Sciatic nerve (tissue), 2 donors: ENCODE results near the gene MAL. TPM values are rescaled to one million over a fixed set of nuclear protein-coding genes. Genes with fewer than 3 reads are reported as not detected.

Source experiments
- ATAC-seq: fragments of 200-7000 bp; cut with Tn5 transposase; one replicate; pipeline ENCODE4 v1.9.1; 2020; ENCODE audit warnings: mild to moderate bottlenecking, moderate library complexity
- DNase-seq: peaks from one replicate; pipeline ENCODE4 v3.0.0-alpha.2; 2020; ENCODE audit warnings: low spot score
- intact Hi-C: fragments of 100-400 bp; cut with DNase I; formaldehyde crosslinking; loops from one replicate; pipeline ENCODE4 v1.14.2; 2022
- total RNA-seq: library from RNA; stranded (reverse); fragmentation: NEBNext Ultra II Directional; extraction: Animal tissue kit (Norgen Biotek cat#: 25700); gene quantifications from one replicate; pipeline ENCODE4 v1.2.1, GENCODE V29; 2021
- donor health status: DM: no; HTN: no; CAD: no.
- donor health status: DM: no; HTN: no; CAD: no.

MAL gene
- total RNA-seq, 1 donor from 2014 or later: 241 TPM

- intact Hi-C loops: no loop called here
- DNase-seq: no peak
Measured at GRCh38 chr2:94995553-94996304, 29.8 kb upstream of the MAL start.

DNA sequence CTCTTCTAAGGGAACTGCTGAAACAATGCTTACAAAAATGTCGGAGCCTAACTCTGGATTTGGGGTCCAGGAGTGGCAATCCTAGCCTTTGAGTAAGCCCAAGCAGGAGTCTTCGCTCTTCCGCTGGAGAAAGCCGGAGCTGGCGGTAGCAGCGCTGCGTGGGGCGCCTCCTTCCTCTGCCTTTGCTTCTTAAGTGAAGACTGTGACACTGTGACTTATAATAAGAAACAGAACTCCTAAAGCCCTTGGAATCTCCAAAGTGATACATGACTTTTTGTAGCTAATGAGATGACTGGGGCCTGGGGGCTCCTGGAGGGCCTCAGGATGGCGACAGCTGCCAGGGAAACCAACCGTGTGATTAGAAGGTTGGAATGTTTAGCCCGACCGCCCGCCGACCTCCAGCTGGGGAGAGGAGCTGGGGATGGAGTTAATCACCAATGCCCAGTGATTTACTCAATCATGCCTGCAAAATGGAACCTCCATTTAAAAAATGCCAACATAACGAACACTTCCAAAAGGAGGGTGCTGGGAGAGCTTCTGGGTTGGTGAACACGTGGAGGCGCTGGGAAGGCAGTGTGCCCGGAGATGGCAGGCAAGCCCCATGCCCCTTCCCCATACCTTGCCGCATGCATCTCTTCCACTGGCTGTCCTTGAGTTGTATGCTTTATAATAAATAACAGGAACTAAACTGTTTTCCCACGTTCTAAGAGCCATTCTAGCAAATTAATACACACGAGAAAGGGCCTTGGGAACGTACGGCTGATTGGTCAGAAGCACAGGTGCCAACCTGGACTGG lies 29.0 kb upstream of the MAL start:
- no peak for ATAC-seq
- DNase-seq: no peak
- intact Hi-C loops: no loop called here

More at GRCh38 chr2:94995553-94996304, 29.8 kb upstream of the MAL start:
- ATAC-seq: no peak

DNA sequence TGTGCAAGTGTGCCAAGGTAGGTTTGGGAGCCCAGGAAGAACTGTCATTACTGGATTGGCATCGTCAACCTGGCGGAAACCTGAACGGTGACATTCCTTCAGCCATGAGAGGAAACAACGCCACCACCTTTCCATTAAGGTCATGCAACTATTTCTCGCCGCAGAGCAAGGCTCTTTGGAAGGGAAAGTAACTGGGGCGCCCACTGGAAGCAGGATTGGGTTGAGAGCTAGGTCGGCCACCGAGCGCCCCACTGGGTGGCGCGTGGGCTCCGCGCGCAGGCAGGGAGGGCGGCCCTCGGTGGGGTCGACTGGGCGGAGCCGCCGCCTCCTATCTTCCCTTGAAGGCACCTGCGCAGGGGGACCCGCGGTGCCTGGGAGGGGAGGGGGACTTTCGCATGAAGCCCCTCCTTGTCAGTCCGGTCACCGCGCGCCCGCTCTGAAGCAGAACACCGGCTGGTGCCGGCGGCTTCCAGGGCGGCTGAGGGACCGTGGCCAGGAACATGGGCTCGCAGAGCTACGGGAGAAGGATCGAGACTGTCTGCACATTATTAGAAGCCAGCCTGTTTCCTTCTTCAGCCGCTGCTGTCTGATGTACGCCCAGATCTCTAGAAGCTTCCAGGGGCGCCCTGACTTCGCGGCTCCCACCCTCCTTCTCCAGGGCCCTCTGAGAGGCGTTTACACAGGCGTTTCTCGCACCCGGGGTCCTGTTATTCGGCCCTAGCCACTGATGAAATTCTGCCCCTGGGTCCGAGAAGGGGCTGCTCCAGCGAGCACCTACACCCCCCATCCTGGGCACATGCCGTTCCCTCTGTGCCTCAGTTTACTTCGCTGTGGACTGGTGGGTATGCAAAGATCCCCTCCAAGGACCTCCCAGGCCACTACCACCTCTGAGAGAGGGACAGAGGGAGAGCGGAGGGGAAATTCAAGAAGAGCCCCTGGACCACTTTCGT lies 27.3 kb upstream of the MAL start:
- ATAC-seq (no peak), DNase-seq (no peak)
- intact Hi-C loops: no loop called here

DNA sequence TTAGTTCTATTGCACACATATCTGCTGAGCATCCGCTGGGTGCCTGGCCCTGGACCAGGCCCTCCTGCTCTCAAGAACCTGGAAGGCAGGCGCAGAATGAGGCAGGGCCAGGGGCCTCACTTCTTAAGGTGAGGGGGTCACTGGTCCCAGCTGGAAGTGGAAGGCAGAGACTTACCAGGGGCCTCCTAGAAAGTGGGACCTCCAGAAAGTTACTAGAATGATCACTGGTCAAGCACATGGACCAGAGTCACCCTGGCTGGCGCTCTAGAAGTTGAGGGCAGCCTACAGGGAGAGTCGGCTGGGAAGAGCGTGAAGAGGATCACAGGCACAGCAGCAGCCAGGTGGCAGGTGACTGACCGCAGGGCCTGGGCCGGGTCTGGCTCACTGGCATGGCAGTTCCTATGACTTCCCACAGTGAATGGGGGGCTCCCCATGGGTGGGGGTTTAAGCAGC lies 26.1 kb upstream of the MAL start:
- ATAC-seq: no peak
- DNase-seq: no peak
- intact Hi-C loops: no loop called here

- intact Hi-C loops: no loop called here
- DNase-seq: peak; percentile 12
- no peak for ATAC-seq
Measured at GRCh38 chr2:95001051-95001562, 24.4 kb upstream of the MAL start.

GRCh38 chr2:95001701-95002100 lies 23.8 kb upstream of the MAL start:
- no peak for DNase-seq
- no peak for ATAC-seq
- intact Hi-C loops: no loop called here

GRCh38 chr2:95002498-95002897 lies 23.0 kb upstream of the MAL start:
- intact Hi-C loops: no loop called here
- DNase-seq (no peak), ATAC-seq (no peak)

DNA sequence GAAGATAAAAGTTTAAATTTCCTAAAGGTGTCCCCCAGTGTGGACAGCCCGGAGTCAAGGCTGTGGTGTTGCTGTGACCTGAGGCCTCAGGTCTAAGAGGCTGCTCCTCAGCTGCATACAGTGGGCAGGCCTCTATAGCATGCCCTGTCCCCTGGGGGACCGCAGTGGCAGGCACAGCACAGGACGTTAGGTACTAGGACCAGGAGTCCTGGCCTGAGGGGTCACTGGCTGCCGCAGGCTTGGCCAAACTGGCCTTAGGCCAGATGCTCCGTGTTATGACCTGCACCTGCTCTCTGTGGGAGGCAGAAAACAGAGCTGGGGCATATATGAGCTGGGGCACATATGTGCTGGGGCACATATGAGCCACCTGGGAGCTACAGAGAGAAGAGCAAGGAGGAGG lies 21.2 kb upstream of the MAL start:
- intact Hi-C loops: no loop called here
- ATAC-seq: no peak
- no peak for DNase-seq

- peak; percentile 15 for ATAC-seq
- intact Hi-C loops: no loop called here
- DNase-seq: no peak
Measured at GRCh38 chr2:95004711-95005110, 20.8 kb upstream of the MAL start.

GRCh38 chr2:95005726-95006125 lies 19.8 kb upstream of the MAL start:
- ATAC-seq (no peak), DNase-seq (no peak)

GRCh38 chr2:95006588-95006987 lies 18.9 kb upstream of the MAL start:
- ATAC-seq (no peak), DNase-seq (no peak)
- intact Hi-C loops: no loop called here

More at GRCh38 chr2:95005726-95006125, 19.8 kb upstream of the MAL start:
- intact Hi-C loops: no loop called here

DNA sequence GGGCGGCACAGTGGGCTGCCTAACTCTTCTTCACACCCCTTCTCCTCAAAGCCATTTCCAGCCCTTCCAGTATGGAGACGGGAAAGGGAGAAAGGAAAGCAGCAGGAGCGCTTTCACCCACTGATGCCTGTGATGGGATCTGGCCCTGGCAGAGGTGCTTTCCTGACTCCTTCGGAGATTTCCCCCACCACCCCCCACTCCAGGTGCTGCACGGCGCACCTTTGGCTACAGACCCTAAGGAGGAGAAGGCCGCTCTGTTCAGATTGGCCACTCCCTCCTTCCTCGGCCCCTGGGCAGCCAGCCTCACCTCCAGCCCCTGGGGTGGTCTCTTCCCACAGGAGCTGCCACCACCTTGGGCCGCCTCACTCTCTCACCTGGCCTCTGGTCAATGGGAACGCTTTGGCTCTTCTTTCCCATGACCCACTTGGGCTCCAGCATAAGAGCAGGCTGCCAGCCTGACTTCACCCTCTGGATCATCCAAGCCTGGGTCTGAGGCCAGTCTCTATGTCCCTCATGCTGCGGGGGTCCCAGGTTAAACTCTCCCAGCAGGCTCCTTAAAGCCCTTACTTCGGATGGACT lies 18.4 kb upstream of the MAL start:
- no peak for DNase-seq
- intact Hi-C loops: no loop called here
- ATAC-seq: no peak

GRCh38 chr2:95007822-95008221 lies 17.7 kb upstream of the MAL start:
- no peak for ATAC-seq
- DNase-seq: no peak
- intact Hi-C loops: no loop called here

DNA sequence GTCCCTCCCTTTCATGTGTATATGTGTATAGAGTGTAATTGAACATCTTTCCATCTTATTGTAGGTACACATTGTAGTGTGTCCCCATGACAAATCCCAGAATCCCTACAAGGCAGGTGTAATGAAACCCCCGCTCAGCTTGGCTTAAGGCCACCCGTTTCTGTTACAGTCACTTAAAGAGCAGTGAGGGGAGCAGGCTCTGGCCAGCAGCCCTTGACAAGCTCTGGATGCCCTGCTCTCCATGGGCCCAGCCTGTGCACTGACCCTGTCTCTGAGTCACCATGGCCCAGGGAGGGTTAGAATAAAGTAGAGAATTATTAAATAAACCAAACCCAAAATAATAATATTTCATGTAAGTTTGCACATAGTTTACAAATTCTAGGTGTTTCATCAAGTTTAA lies 17.2 kb upstream of the MAL start:
- DNase-seq (no peak), ATAC-seq (no peak)
- intact Hi-C loops: no loop called here

DNA sequence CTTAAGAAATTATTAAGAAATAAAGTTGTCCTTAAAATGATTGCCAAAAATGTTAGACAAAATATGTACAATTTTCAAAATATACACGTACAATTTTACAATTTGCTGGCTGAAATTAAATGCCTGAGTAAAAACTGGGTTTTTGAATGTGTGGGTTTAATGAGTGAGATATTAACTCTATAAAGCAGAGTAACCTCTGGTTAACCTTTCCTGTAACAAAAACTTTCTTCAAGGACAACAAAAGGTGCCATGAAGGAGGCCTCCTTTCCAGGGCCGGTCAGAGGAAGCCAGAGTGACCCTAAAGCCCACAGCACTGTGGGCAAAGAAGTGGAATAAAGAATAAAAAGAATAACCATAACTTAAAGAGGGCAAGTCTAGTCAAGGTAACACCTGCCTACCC lies 16.5 kb upstream of the MAL start:
- intact Hi-C loops: no loop called here
- ATAC-seq (no peak), DNase-seq (no peak)

DNA sequence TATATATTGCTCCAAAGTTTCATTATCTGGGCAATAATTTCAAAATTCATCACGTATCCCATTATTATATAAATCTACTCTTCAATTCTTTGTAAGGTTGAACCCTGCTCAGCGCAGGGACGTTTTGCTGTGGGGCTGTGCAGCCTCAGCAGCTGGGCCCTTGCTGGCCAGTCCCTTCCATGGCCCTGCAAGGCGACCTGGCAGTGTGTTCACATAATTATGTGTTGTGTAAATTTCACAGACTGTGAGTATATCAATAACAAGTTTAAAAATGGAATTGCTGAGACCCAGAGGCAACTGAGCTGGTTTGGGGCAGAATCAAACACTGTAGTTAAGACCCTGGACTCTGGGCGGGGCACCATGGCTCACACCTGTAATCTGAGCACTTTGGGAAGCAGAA lies 16.1 kb upstream of the MAL start:
- no peak for DNase-seq
- intact Hi-C loops: no loop called here
- ATAC-seq: no peak

DNA sequence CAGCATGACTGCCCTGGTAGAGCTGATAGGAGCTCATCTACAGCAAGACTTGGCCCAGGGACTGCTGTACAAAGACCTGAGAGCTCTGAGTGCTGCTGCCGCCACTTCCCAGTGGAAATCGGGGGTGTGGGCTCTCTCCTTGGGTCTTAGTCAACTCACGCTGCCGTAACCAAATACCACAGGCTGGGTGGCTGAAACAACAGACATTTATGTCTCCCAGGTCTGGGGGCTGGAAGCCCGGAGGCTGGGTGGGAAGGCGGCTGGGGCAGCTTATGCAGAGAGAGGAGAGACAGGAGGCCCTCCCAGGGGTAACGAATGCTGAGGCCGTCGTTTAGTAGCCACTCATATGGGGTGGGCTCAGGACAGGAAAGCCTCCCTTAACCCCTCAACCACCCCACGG lies 15.4 kb upstream of the MAL start:
- DNase-seq (no peak), ATAC-seq (no peak)
- intact Hi-C loops: no loop called here

GRCh38 chr2:95010718-95011117 lies 14.8 kb upstream of the MAL start:
- ATAC-seq: no peak
- DNase-seq: no peak
- intact Hi-C loops: no loop called here
